Prostate gland (tissue), 2 donors: ENCODE results near the gene N4BP2. TPM values are rescaled to one million over a fixed set of nuclear protein-coding genes. Genes with fewer than 3 reads are reported as not detected.

Experiments
- DNase-seq: peaks from one replicate; pipeline ENCODE4 v3.0.0-alpha.2; 2019; ENCODE audit warnings: low spot score
- H3K27ac ChIP-seq, 2 donors: fragments of 200-600 bp; sonication (generic); 2 replicates each; pipeline ENCODE4 v1.5.1; 2017 to 2019
- H3K27me3 ChIP-seq: fragments of 200-600 bp; sonication (generic); replicated peaks from 2 replicates; pipeline ENCODE4 v1.5.1; 2019; ENCODE audit not compliant: insufficient read depth
- H3K36me3 ChIP-seq, 2 donors: fragments of 200-600 bp; sonication (generic); 1 replicate in 1 of 2; 2 replicates in 1 of 2; pipeline versions ENCODE4 v1.5.1 to v1.8.1; 2017 to 2019
- H3K4me1 ChIP-seq: fragments of 200-600 bp; sonication (generic); replicated peaks from 2 replicates; pipeline ENCODE4 v1.5.1; 2019
- H3K4me3 ChIP-seq, 2 donors: fragments of 200-600 bp; sonication (generic); 2 replicates each; pipeline ENCODE4 v1.5.1; 2017 to 2019
- H3K9me3 ChIP-seq: fragments of 200-600 bp; sonication (generic); 2 replicates; pipeline ENCODE4 v1.5.1; 2017
- CTCF ChIP-seq, 4 experiments: fragments of 200-600 bp in 2 of 4; fragments of 450-650 bp in 2 of 4; sonication (generic) in 2 of 4; IDR thresholded peaks; 1 replicate in 3 of 4; 2 replicates in 1 of 4; pipeline ENCODE4 v1.5.1; 2016 to 2019; ENCODE audit warnings: antibody characterized with exemption in 4 of 4, mild to moderate bottlenecking in 2 of 4, moderate library complexity in 2 of 4
- POLR2A ChIP-seq: fragments of 450-650 bp; IDR thresholded peaks from one replicate; pipeline ENCODE4 v1.6.1; 2016; ENCODE audit warnings: antibody characterized with exemption, mild to moderate bottlenecking
- POLR2AphosphoS5 ChIP-seq: sonication (generic); formaldehyde crosslinking; IDR thresholded peaks from one replicate; pipeline ENCODE4 v1.6.1; 2017; ENCODE audit warnings: antibody characterized with exemption
- WGBS: methylation state at CpG from one replicate; pipeline ENCODE4 v1.1.5; 2018; 5-methylcytosine and 5-hydroxymethylcytosine counted together
- intact Hi-C: fragments of 100-400 bp; cut with DNase I; formaldehyde crosslinking; loops from one replicate; pipeline ENCODE4 v1.14.2; 2022
- total RNA-seq, 2 donors: library from RNA; depleted of rRNA; stranded (reverse); fragments of >200 nt; gene quantifications; one replicate each; pipeline ENCODE4 v1.1.0, GENCODE V29; 2016

N4BP2 gene
- total RNA-seq, 2 donors from 2014 or later = 8.7 to 14.7 TPM

GRCh38 chr4:40192114-40193015 lies 135.7 kb downstream of the N4BP2 start:
- H3K27me3 ChIP-seq = no peaks in the 10 kb centered on the region
- TF ChIP-seq POLR2AphosphoS5 (no peak), POLR2A (no peak), CTCF (IDR thresholded peaks at IDR 0.05) (no peak)
- no peak overlapping the region for H3K4me3 ChIP-seq
- no peaks in the 10 kb centered on the region for H3K9me3 ChIP-seq
- peaks cover 10% of the 10 kb centered on the region for H3K4me1 ChIP-seq
- intact Hi-C loops = no loop called here
- WGBS = 67% methylated on average over 8 of the region's 8 CpGs
- H3K27ac ChIP-seq = peak overlapping the region; percentile 81 to 85
- DNase-seq = no peak
- H3K36me3 ChIP-seq = no peaks in the 10 kb centered on the region

GRCh38 chr4:40193016-40193571 lies 136.4 kb downstream of the N4BP2 start:
- no peak for DNase-seq
- H3K27ac ChIP-seq = peak overlapping the region; percentile 81 to 85

GRCh38 chr4:40193578-40193977 lies 136.9 kb downstream of the N4BP2 start:
- H3K9me3 ChIP-seq = no peaks in the 10 kb centered on the region
- 85% methylated on average over 7 of the region's 7 CpGs for WGBS
- H3K27ac ChIP-seq = peak overlapping the region; percentile 81 to 85
- no peak for DNase-seq
- H3K27me3 ChIP-seq = no peaks in the 10 kb centered on the region
- TF ChIP-seq POLR2AphosphoS5 (no peak), CTCF (IDR thresholded peaks at IDR 0.05) (no peak)
- intact Hi-C loops = no loop called here
- H3K36me3 ChIP-seq = no peaks in the 10 kb centered on the region
- peaks cover 10% of the 10 kb centered on the region for H3K4me1 ChIP-seq
- H3K4me3 ChIP-seq = no peak overlapping the region

More at GRCh38 chr4:40193016-40193571, 136.4 kb downstream of the N4BP2 start:
- H3K4me3 ChIP-seq = no peak overlapping the region
- no peaks in the 10 kb centered on the region for H3K36me3 ChIP-seq
- WGBS = 58% methylated on average over 11 of the region's 11 CpGs
- peaks cover 10% of the 10 kb centered on the region for H3K4me1 ChIP-seq
- H3K9me3 ChIP-seq = no peaks in the 10 kb centered on the region
- H3K27me3 ChIP-seq = no peaks in the 10 kb centered on the region
- TF ChIP-seq POLR2AphosphoS5 (no peak), CTCF (IDR thresholded peaks at IDR 0.05) (no peak), POLR2A (no peak)
- intact Hi-C loops = no loop called here

- H3K4me3 ChIP-seq = no peak overlapping the region
- no peak for TF ChIP-seq CTCF (IDR thresholded peaks at IDR 0.05)
- TF ChIP-seq POLR2A = no peak
- no peak for TF ChIP-seq POLR2AphosphoS5
- 80% methylated on average over 14 of the region's 14 CpGs for WGBS
- H3K27me3 ChIP-seq = no peaks in the 10 kb centered on the region
- no peaks in the 10 kb centered on the region for H3K36me3 ChIP-seq
- H3K4me1 ChIP-seq = peaks cover 10% of the 10 kb centered on the region
- intact Hi-C loops = no loop called here
- H3K9me3 ChIP-seq = no peaks in the 10 kb centered on the region
- DNase-seq = no peak
- peak overlapping the region in 1 of 2 donors; percentile 85 for H3K27ac ChIP-seq
Measured at GRCh38 chr4:40194602-40195161, 138.0 kb downstream of the N4BP2 start.
